Measurements from ENCODE around the gene MPC1.
A peak's percentile ranks its signal among the peaks of the same experiment; 100 is the strongest.
"Not testable (repeated sequence)": the region's sequence is repeated elsewhere in the genome, so short reads cannot be mapped to it uniquely, and the experiment has no call there.

The MPC1 gene

GRCh38 chr6:166345672-166346071 lies 37.1 kb downstream of the MPC1 start:
- DNase-seq (ENCODE audit: low read depth, low spot score): not testable (repeated sequence)

GRCh38 chr6:166344921-166345320 lies 37.8 kb downstream of the MPC1 start:
- not testable (repeated sequence) for DNase-seq (ENCODE audit: low read depth, low spot score)

GRCh38 chr6:166344240-166344639 lies 38.5 kb downstream of the MPC1 start:
- DNase-seq (ENCODE audit: low read depth, low spot score): peak; percentile 33

- DNase-seq (ENCODE audit: low read depth, low spot score): no peak
Observed at GRCh38 chr6:166343150-166343487, 39.6 kb downstream of the MPC1 start.

- peak; percentile 33 for DNase-seq (ENCODE audit: low read depth, low spot score)
Observed at GRCh38 chr6:166342349-166343149, 40.2 kb downstream of the MPC1 start, which contains the start of gene SFT2D1. Gene SFT2D1 (minus strand): TSS chr6:166342545. CDS start chr6:166342481, 64 bp downstream.

GRCh38 chr6:166341977-166342348 lies 40.8 kb downstream of the MPC1 start:
- DNase-seq (ENCODE audit: low read depth, low spot score): no peak

- no peak for DNase-seq (ENCODE audit: low read depth, low spot score)
Observed at GRCh38 chr6:166341464-166341863, 41.3 kb downstream of the MPC1 start.

GRCh38 chr6:166338854-166339253 lies 43.9 kb downstream of the MPC1 start:
- no peak for DNase-seq (ENCODE audit: low read depth, low spot score)

GRCh38 chr6:166336847-166337246 lies 45.9 kb downstream of the MPC1 start:
- DNase-seq (ENCODE audit: low read depth, low spot score): no peak

GRCh38 chr6:166335378-166336302 lies 47.1 kb downstream of the MPC1 start:
- no peak for DNase-seq (ENCODE audit: low read depth, low spot score)

GRCh38 chr6:166334878-166335277 lies 47.9 kb downstream of the MPC1 start:
- DNase-seq (ENCODE audit: low read depth, low spot score): no peak

GRCh38 chr6:166333172-166333995 lies 49.4 kb downstream of the MPC1 start:
- no peak for DNase-seq (ENCODE audit: low read depth, low spot score)

- DNase-seq (ENCODE audit: low read depth, low spot score): no peak
Observed at GRCh38 chr6:166331503-166332415, 51.0 kb downstream of the MPC1 start.

- DNase-seq (ENCODE audit: low read depth, low spot score): peak; percentile 80
Observed at GRCh38 chr6:166330612-166331011, 52.1 kb downstream of the MPC1 start.

- no peak for DNase-seq (ENCODE audit: low read depth, low spot score)
Observed at GRCh38 chr6:166325383-166326042, 57.2 kb downstream of the MPC1 start.

- no peak for DNase-seq (ENCODE audit: low read depth, low spot score)
Observed at GRCh38 chr6:166323395-166323794, 59.3 kb downstream of the MPC1 start.

- DNase-seq (ENCODE audit: low read depth, low spot score): no peak
Observed at GRCh38 chr6:166318649-166319600, 63.8 kb downstream of the MPC1 start.

- no peak for DNase-seq (ENCODE audit: low read depth, low spot score)
Observed at GRCh38 chr6:166318227-166318626, 64.5 kb downstream of the MPC1 start.

Data from iPS DF 19.7 (cell line).